SK-N-DZ (cell line): ENCODE data around the gene SF3B6.
"Not testable (repeated sequence)": the region's sequence is repeated elsewhere in the genome, so short reads cannot be mapped to it uniquely, and the experiment has no call there.

Source experiments
- DNase-seq: peaks from one replicate; pipeline ENCODE4 v3.0.0-alpha.2; 2015; ENCODE audit warnings: low spot score

SF3B6 gene

DNA sequence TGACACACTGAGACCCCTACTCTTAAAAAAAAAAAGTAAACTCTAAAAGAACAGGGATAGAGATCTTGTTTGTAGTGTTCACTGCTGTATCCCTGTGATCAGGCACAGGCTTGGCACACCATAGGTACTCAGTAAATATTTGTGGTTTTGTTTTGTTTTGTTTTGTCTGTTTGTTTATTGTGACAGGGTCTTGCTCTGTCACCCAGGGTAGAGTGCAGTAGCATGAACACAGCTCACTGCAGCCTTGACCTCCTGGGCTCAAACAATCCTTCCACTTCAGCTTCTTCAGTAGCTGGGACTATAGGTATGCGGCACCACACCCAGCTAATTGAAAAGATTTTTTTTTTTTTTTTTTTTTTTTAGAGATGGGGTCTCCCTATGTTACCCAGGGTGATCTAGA is 23.2 kb downstream of the SF3B6 start:
- DNase-seq = no peak

DNA sequence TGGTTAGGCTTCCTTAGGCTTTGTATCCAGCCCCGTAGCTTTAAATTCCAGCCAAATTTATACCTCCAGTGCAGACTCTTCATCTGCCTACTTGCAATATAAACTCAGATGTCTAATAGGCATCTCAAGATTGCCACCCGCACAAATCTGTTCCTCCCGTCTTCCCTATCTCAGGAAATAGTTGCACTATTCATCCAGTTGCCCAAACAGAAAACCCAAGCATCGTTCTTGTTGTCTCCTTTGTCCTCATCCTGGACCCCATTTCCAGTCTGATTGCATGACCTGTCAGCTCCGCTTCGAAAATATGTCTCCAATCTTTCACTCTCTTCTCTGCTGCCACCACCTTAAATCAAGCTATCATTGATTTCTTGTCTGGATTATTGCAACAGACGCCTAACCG is 24.3 kb downstream of the SF3B6 start:
- DNase-seq = no peak

DNA sequence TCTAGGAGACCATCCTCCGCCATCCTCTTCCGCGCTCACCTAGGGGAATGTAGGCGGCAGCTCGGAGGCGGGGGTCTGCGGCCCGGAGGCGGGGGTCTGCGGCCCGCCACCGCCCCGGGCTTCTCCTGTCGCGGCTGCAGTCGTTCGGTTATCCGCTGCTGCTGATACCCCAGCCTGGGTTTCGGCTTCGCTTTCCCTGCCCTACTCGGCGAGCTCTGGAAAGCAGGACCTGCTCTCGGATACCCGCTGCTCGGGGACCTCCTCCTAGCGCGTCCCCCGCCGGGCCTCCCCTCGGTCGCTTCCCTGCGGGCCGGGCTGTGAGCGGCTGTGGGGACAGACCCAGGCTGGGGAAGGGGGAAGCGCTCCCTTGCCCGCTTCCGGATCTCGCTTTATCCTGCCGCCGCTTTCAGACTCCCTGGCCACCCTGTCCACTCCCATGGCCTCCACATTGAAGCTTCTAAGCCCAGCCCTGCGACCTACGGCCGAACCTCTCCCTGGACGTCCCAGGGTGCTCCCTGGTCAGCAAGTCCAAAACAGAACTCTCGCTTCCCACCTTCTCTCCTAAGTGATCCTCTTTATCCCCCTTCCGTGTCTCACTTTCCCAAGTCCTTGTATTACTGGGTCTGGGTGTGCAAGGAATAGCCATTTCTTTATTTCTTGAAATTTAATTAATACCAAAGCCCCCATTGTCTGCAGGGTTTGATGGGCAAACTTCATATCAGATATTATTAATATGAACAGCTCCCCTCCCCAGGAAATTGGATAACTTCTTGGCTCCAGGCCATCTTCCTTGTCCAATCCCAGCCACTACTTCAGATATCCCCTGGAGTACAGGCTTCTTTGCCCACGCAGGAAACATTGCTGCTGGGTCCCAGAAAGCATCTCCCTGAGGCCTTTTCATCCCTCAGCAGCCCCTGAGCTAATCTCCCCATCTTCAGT is 25.8 kb downstream of the SF3B6 start:
- DNase-seq = peak; percentile 38

DNA sequence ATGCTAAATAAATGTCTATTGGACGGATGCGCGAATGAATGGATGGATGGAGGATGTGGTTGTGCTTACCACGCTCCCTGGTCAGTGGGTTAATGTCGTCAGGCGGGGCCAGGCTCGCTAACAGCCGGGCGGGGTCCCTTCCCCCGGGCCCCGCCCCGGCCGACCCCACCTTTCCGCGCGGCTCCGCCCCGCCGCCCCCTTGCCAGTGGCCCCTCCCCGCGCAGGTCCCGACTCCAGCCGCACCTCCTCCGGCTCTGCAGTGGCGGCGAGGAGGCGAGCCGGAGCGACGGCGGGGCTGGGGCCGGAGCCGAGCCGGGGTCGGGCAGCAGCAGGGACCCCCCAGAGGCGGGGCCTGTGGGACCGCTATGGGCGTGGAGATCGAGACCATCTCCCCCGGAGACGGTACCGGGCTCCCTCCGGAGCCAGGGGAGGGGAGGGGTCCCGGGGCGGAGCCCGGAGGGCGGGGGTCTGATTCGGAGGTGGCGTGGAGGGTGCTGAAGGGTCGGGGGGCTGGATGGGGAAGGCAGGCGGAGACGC is 26.6 kb downstream of the SF3B6 start, which contains the start of gene FKBP1B:
Gene FKBP1B, plus strand, starts transcription at position 257 of the 537 bp plus-strand sequence. Its CDS starts 109 bp downstream, at position 366.
- DNase-seq = peak; percentile 79

DNA sequence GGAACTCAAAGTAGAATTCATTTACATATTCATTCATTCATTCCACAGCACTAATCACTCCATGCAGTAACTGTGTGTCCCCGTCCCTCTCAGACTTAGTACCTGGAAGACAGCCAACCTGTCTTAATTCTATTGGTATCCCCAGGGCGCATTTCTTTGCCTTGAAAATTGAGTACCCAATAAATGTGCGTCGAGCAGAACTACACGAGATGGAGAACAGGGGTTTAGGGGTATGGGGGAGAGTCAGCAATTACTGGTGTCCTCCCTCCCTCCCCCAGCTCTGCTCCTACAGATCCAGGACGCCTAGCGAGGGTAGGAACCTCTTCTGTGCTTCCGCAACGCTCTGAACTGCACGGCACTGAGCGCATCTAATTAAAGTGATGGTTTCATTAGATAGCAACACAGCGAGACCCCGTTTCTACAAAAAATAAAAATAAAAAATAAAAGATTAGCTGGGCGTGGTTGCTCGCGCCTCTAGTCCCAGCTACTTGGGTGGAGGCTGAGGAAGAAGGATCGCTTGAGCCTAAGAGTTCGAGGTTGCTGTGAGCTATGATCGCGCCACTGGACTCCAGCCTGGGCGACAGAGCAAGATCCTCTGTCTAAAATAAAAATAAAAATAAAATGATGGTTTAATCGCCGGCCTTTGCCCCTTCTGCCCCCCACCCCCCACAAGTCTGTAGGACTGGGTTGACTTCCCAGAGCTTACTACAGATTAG is 27.2 kb downstream of the SF3B6 start:
- DNase-seq = peak; percentile 28

DNA sequence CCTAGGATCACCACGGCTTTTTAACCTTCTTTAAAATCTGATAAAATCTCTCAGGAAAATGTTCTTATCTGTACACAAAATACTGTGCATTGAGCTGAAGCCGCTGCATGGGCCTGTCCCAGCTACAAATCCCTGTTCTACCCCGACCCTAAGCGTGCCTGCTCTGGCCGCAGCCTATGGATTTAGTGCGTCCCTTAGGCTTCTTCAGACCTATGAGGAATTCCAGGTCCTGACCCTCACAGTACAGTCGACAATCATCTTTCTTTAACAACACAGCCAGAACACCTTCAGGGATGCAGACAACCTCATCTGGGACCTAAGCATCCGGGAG is 28.5 kb downstream of the SF3B6 start:
- DNase-seq = no peak

DNA sequence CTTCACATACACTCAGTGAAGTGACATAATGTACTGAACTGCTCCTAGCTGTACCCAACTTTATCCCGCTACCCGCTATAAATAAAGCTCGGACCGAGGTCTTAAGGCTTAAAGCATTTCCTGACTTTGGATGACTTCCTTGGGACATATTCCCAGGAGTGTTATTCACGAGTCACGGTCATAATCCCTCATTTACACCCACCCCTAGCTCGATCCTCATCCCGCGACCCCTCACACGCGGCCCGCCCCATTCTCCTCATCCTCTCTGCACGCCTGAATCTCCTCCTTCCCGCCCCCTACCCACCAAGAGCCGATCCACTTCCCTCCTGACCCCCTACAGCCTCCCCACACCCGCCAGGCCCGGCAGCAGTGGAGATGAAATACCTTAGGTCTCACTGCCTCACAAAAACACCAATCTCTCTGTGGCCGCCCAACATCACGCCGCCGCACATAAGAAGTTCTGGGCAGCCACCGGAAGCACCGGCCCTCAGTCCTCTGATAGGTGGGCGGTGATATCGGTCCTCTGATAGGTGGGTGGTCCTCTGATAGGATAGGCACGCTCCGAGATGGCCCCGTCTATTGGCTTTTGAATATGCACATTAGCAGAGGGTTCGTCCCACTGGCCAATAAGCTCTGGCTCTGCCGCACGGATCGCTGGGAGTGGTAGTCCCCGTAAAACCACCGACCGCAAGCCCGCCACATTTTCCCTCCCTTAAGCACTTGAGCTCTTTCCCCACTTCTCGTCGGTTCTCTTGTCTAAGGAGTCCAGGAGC is 29.0 kb downstream of the SF3B6 start, which contains the start of gene WDCP:
Gene WDCP, minus strand, starts transcription at position 462 of the 773 bp plus-strand sequence. CDS start 7,897 bp downstream, outside the sequence.
- DNase-seq = peak; percentile 98

DNA sequence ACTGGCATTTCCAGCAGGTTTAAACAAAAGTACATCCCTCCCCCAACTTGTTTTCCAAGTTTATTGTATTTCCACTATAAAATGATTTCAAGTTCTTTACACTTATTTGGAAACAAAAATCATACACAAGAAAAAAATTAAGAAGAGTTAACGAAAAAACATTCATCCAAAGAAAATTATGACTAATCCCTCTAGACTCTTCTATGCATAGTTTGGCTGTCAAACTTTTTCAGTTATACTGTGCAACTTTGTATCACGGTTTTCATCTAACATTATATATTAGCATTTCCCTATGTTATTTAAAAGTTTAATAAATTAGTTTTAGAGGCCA is 29.6 kb downstream of the SF3B6 start:
- DNase-seq = no peak

DNA sequence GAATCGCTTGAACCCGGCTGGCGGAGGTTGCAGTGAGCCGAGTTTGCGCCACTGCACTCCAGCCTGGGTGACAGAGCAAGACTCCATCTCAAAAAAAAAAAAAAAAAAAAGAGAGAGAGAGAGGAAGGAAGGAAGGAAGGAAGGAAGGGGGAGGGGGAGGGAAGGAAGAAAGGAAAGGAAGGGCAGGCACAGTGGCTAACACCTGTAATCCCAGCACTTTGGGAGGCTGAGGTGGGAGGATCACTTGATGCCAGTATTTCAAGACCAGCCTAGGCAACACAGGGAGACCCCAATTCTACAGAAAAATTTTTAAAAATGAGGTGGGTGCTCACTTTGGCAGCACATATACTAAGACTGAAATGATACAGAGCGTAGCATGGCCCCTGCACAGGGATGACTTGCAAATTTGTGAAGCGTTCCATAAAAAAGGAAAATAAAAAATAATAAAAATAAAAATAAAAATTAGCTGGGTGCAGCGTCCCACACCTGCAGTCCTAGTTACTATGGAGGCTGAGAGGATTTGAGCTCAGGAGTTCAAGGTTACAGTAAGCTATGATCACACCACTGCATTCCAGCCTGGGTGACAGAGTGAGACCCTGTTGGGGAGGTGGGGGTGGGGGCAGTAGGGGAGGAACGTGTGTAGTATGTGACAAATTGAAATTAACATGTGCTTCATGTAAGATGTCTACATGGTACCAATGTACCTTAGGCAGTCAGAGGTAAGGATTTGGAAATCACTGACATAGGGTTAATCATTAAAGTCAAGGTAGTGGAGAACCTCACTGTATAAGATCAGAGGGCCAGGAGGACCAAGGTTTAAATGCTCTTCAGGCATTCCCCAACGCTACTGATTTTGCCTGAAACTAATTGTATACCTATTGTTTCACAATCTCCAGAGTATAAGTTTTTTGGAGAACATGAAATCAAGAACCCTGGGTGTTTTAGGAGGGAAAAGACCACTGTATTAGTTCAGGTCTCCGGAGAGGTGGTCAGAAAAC is 30.3 kb downstream of the SF3B6 start:
- no peak for DNase-seq

DNA sequence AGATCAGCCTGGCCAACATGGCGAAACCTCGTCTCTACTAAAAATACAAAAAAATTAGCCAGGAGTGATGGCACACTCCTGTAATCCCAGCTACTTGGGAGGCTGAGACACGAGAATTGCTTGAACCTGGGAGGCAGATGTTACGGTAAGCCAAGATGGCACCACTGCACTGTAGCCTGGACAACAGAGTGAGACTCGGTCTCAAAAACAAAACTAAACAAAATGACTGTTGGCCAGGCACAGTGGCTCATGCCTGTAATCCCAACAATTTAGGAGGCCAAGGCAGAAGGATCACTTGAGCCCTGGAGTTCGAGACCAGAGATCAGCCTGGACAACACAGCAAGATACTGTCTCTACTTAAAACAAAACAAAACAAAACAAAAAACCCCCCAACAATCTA is 33.0 kb downstream of the SF3B6 start:
- DNase-seq = not testable (repeated sequence)

DNA sequence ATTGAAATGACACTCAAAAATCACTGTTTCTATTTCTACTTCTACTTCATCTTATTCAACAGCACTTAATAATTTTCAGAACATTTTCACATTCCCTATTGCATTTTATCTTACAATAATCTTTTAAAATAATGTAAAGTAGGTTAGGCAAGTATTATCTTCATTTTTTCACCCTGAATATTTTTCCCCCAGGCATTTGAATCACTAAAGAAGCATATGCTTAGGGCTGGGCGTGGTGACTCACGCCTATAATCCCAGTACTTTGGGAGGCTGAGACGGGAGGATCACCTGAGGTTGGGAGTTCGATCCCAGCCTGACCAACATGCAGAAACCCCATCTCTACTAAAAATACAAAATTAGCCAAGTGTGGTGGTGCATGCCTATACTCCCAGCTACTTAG is 35.6 kb downstream of the SF3B6 start:
- DNase-seq = no peak

DNA sequence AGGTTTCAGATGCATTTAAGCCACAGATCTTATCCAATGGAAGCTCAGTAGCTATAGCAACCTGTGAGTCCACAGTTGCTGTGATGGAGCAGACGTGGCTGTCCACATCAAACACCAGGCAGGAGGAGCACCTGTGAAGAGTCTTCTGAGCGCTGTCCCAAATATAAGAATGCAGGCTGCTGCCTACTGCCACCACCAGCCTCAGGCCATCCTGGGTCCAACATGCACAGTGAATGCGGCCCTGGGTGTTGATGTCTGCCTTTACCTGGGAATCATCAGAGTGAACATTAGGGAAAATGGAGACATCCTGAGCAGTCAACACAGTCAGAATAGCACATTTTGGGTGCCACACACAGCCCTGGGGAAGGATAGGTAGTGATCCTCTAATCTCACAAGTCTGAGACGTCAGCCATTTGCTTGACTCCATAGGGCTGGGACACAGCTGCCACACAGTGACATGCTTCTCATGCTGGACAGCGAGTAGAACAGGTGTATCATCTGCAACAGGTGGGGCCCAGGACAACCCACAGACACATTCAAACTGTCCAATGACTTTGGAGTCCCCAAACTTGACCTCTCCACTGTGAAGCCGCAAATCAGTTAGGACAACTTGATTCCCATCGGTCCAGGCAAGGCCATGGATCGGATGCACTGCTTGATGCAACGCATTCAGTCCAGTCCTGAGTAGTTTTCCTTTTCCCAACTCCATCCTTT is 37.2 kb downstream of the SF3B6 start:
- DNase-seq = no peak

DNA sequence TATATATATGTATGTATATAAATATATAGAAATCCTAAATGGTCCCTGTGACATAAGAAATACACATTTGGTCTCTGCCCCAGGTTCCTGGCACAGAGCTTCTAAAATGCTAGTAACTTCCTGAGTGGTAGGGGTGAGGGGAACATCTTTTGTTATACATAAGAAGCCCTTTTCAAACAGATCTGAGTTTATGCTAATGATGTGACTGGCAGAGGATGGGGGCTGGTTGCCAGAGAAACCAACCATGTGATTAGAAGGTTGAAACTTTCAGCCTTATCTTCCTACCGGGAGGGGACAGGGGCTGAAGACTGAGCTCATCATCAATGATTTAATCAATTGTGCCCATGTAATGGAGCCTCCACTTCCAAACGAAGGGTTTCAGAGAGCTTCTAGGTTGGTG is 49.9 kb downstream of the SF3B6 start:
- no peak for DNase-seq

DNA sequence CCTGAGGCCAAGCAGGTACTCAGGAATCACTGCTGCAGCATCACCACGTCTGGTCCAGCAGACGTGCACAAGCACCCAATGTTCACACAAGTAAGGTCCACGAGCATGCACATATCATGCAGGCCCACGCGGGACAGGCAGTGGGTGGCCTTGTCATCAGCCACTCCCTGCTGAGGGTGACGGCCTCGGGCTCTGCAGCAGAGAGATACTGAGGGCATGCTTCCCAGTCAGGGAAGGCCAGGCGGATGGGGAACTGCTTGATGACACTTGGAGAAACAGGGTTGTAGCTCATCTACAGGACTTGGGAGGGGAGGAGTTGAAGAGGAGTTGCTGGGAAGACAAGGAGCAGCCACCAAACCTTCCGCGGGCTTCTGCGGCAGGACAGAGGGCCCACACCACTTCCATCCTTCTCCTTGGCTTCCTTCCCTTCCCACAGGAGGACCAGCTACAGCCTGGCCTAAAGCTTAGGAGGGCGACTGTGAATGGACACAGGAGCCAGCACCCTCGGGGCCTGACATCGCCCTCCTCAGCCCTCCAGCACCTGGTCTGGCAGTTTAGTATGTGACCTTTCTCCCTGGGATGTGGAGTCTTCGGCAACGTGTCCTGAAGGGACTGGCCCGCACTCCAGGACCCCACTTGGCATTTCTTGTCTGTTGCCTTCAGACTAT is 51.0 kb downstream of the SF3B6 start:
- DNase-seq = no peak

DNA sequence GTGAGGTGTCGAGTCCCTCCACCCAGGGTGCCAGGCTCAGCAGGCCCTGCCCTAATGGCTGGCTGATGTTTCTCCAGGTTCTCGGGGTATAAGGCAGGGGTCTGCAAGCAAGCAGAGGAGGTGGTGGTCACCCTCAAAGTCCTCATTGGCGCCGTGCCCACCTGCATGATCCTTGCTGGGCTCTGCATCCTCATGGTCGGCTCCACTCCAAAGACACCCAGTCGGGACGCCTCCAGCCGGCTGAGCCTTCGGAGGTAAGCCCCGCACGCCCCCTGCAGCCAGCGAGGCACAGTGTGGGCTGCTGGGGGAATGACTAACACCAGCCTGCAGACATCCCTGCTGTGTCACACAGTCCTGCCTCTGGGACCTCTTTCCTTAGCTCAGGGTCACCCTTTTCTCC is 52.1 kb downstream of the SF3B6 start:
- no peak for DNase-seq

DNA sequence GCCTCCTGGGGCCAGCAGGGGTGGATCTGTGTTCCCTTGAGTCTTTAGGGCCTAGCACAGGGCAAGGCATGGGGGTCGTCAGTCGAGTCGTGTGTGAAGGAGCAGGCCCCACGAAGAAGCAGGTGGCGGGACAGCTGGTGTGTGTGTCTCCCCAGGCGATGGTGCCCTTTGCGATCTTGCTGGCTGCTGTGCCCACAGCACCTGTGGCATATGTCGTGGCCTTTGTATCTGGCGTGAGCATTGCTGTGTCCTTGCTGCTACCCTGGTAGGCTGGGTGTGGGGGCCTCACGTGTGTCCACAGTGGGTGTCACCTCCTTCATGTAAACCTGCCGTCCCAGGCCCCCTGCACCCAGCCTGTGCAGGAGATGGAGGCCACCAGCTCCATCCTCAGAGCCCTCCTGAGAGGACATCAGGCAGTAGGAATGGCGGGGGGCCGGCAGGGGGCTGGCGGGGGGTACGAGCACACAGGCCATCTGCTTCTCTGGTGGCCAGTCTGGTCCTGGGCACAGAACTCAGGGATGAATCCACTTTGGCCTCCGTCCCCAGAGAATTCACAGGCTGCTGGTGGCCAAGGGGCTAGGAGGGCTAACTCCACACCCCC is 53.1 kb downstream of the SF3B6 start:
- no peak for DNase-seq

DNA sequence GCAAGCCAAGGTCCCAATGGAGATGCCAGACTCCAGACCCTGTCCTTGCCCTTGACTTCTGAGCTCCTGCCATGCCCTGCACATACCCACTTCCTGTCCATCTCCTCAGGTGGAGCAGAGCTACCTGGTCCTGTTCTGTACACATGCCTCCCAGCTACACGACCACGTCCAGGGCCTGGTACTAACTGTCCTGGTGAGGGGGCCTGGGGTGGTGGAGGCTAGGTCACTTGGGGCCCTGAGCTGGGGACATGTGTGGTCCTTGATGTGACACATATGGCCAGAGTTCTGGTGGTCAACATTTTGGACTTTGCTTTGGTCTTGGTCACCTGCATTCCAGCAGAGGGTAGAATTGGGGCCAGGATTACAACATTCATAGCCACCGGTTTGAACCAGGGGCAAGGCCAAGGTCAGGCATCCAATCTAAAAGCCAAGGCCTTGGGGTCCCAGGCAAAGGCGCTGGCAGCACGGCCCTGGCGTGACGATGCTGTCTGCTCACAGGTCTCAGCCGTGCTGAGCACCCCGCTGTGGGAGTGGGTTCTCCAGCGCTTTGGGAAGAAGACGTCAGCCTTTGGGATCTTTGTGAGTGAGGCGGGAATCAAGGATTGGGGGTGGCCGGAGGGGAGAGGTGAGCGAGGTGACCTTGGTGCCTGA is 53.7 kb downstream of the SF3B6 start:
- DNase-seq = no peak
